Measurements from ENCODE around the gene CYREN.

DNA sequence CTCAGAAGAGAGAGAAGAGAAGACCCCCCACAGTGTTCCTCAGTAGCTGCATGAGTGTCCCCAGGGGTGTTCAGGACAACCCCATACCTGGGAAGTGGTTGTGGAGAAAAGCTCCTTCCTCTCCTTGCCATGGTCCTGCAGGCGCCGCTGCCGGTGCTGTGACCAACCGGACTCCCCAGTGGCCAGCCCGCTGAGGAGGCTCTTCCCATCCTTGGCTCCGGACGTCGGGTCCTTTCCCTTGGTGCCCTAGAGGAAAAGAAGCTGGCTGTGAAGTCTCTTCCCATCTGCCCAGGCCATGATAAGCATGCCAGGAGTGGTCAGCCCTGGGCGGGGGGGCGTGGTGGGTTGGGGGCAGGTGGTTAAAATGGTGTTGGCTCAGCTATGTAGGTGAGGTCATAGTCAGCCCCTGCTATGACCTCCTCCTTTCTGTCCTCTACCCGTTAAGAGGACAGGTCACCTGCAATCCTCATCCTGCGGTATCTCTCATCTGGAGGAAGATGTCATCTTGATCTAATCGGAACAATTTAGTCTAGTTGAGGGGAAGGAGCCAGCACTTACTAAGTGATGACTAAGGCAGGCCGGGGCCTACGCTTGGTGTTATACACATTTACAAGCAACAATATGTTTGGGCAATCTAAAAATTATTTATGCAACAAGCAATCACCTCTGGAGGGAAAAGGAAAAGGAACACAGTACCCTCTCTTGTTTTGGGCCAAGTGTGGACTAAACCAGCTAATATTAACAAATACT lies 27.6 kb upstream of the CYREN start:
- TF ChIP-seq, protein P1, sequence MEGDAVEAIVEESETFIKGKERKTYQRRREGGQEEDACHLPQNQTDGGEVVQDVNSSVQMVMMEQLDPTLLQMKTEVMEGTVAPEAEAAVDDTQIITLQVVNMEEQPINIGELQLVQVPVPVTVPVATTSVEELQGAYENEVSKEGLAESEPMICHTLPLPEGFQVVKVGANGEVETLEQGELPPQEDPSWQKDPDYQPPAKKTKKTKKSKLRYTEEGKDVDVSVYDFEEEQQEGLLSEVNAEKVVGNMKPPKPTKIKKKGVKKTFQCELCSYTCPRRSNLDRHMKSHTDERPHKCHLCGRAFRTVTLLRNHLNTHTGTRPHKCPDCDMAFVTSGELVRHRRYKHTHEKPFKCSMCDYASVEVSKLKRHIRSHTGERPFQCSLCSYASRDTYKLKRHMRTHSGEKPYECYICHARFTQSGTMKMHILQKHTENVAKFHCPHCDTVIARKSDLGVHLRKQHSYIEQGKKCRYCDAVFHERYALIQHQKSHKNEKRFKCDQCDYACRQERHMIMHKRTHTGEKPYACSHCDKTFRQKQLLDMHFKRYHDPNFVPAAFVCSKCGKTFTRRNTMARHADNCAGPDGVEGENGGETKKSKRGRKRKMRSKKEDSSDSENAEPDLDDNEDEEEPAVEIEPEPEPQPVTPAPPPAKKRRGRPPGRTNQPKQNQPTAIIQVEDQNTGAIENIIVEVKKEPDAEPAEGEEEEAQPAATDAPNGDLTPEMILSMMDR (IDR thresholded peaks at IDR 0.05 in 8 of 11, conservative IDR thresholded peaks at IDR 0.05 in 3 of 11) = no peak
- no peak for TF ChIP-seq POLR2A (IDR thresholded peaks at IDR 0.05)
- no peak for TF ChIP-seq POLR2AphosphoS5 (IDR thresholded peaks at IDR 0.05)
